ENCODE data around the gene ANKRD24.

DNA sequence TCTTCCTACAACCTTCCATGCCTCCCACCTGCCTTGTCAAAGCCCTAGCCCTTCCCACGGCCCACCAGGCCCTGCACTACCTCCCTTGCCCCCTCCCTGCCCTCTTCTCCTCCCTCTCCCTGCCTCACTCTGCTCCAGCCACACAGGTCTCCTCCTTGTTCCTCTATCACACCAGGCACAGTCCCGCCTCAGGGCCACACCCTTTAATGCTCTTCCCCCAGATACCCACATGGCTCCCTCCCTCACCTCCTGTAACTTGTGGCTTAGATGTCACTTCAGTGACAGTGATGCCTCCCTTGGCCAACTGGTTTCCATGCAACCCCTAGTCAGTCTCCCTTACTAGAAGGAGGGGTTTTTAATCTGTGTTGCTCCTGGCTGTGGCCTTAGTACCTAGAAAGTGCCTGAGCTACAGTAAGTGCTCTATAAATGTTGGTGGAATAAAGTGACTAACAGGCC lies 1.4 kb upstream of the ANKRD24 start:
- TF ChIP-seq EZH2phosphoT487 (IDR thresholded peaks at IDR 0.05; ENCODE audit: borderline replicate concordance, low read length), result no peak
- TF ChIP-seq, protein P1, sequence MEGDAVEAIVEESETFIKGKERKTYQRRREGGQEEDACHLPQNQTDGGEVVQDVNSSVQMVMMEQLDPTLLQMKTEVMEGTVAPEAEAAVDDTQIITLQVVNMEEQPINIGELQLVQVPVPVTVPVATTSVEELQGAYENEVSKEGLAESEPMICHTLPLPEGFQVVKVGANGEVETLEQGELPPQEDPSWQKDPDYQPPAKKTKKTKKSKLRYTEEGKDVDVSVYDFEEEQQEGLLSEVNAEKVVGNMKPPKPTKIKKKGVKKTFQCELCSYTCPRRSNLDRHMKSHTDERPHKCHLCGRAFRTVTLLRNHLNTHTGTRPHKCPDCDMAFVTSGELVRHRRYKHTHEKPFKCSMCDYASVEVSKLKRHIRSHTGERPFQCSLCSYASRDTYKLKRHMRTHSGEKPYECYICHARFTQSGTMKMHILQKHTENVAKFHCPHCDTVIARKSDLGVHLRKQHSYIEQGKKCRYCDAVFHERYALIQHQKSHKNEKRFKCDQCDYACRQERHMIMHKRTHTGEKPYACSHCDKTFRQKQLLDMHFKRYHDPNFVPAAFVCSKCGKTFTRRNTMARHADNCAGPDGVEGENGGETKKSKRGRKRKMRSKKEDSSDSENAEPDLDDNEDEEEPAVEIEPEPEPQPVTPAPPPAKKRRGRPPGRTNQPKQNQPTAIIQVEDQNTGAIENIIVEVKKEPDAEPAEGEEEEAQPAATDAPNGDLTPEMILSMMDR (conservative IDR thresholded peaks at IDR 0.05; ENCODE audit: low read depth, low read length), result no peak
